Measurements from ENCODE around the gene CCDC24. TPM values are rescaled to one million over a fixed set of nuclear protein-coding genes. Genes with fewer than 3 reads are reported as not detected.

Gene CCDC24
- total RNA-seq, 1 experiment from 2014 or later: 5.2 TPM

GRCh38 chr1:44021581-44022321 lies 30.4 kb downstream of the CCDC24 start:
- Mint-ChIP-seq H3K27me3 (ENCODE audit: insufficient read depth, unreplicated experiment) (no peaks in the 10 kb centered on the region), H3K36me3 (ENCODE audit: insufficient read depth, unreplicated experiment) (peaks cover 19% of the 10 kb centered on the region), H3K9me3 (ENCODE audit: unreplicated experiment) (no peaks in the 10 kb centered on the region), H3K4me3 (ENCODE audit: unreplicated experiment) (no peak overlapping the region), H3K4me1 (ENCODE audit: low read depth, unreplicated experiment) (no peaks in the 10 kb centered on the region), H3K27ac (ENCODE audit: unreplicated experiment) (no peak overlapping the region)
- CTCF ChIA-PET: interaction anchor here (0.9 kb wide), 1 partner anchor 26 kb away, joined by 4 read pairs; no protein-coding TSS in a partner anchor
- Histone ChIP-seq H3K4me1 (no peaks in the 10 kb centered on the region), H3K4me3 (ENCODE audit: low read depth, low read length) (no peak overlapping the region), H3K9me3 (no peaks in the 10 kb centered on the region), H3K36me3 (ENCODE audit: control insufficient read depth, insufficient read depth, low read length) (no peaks in the 10 kb centered on the region), H3K27me3 (replicated peaks; ENCODE audit: control insufficient read depth, insufficient read depth, low read length) (no peaks in the 10 kb centered on the region)
- TF ChIP-seq CTCF (IDR thresholded peaks at IDR 0.05; ENCODE audit: insufficient read depth in 1 of 2, low read depth in 1 of 2, low read length in 1 of 2, severe bottlenecking in 1 of 2, unreplicated experiment in 1 of 2): no peak
- no peak for DNase-seq
- BruUV-seq (replicated peaks): no TSS peak
- POLR2A ChIA-PET: no interaction called here
- intact Hi-C loops (cut with micrococcal nuclease; ENCODE audit: unreplicated experiment): no loop called here

- CTCF ChIA-PET: no interaction called here
- POLR2A ChIA-PET: no interaction called here
- Histone ChIP-seq H3K4me3 (ENCODE audit: low read depth, low read length) (no peak overlapping the region), H3K4me1 (no peaks in the 10 kb centered on the region), H3K27me3 (replicated peaks; ENCODE audit: control insufficient read depth, insufficient read depth, low read length) (no peaks in the 10 kb centered on the region), H3K9me3 (no peaks in the 10 kb centered on the region), H3K36me3 (ENCODE audit: control insufficient read depth, insufficient read depth, low read length) (no peaks in the 10 kb centered on the region)
- H3K27ac Mint-ChIP-seq (ENCODE audit: unreplicated experiment): no peak overlapping the region
- intact Hi-C loops (cut with micrococcal nuclease; ENCODE audit: unreplicated experiment): no loop called here
- no peak for TF ChIP-seq CTCF (IDR thresholded peaks at IDR 0.05; ENCODE audit: insufficient read depth in 1 of 2, low read depth in 1 of 2, low read length in 1 of 2, severe bottlenecking in 1 of 2, unreplicated experiment in 1 of 2)
- H3K4me1 Mint-ChIP-seq (ENCODE audit: low read depth, unreplicated experiment): peaks cover 17% of the 10 kb centered on the region
- peak in 1 of 2 experiments; percentile 0 for DNase-seq
- peaks cover 12% of the 10 kb centered on the region for H3K36me3 Mint-ChIP-seq (ENCODE audit: insufficient read depth, unreplicated experiment)
- BruUV-seq (replicated peaks): no TSS peak
- no peaks in the 10 kb centered on the region for H3K27me3 Mint-ChIP-seq (ENCODE audit: insufficient read depth, unreplicated experiment)
- peaks cover 8% of the 10 kb centered on the region for H3K9me3 Mint-ChIP-seq (ENCODE audit: unreplicated experiment)
- H3K4me3 Mint-ChIP-seq (ENCODE audit: unreplicated experiment): no peak overlapping the region
These were observed 32.9 kb downstream of the CCDC24 start for GRCh38 chr1:44024031-44024902.

- no peaks in the 10 kb centered on the region for H3K4me1 ChIP-seq
- no peaks in the 10 kb centered on the region for H3K36me3 ChIP-seq (ENCODE audit: control insufficient read depth, insufficient read depth, low read length)
- Mint-ChIP-seq H3K9me3 (ENCODE audit: unreplicated experiment) (peaks cover 8% of the 10 kb centered on the region), H3K4me3 (ENCODE audit: unreplicated experiment) (no peak overlapping the region), H3K4me1 (ENCODE audit: low read depth, unreplicated experiment) (peaks cover 22% of the 10 kb centered on the region), H3K36me3 (ENCODE audit: insufficient read depth, unreplicated experiment) (peaks cover 19% of the 10 kb centered on the region), H3K27ac (ENCODE audit: unreplicated experiment) (no peak overlapping the region), H3K27me3 (ENCODE audit: insufficient read depth, unreplicated experiment) (no peaks in the 10 kb centered on the region)
- no peaks in the 10 kb centered on the region for H3K9me3 ChIP-seq
- BruUV-seq (replicated peaks): no TSS peak
- H3K4me3 ChIP-seq (ENCODE audit: low read depth, low read length): no peak overlapping the region
- no peaks in the 10 kb centered on the region for H3K27me3 ChIP-seq (replicated peaks; ENCODE audit: control insufficient read depth, insufficient read depth, low read length)
- ChIA-PET CTCF (interaction anchor here (0.7 kb wide), 1 partner anchor 145 kb away, joined by 3 read pairs; no protein-coding TSS in a partner anchor), POLR2A (no interaction called here)
- intact Hi-C loops (cut with micrococcal nuclease; ENCODE audit: unreplicated experiment): no loop called here
- DNase-seq: no peak
- TF ChIP-seq CTCF (IDR thresholded peaks at IDR 0.05; ENCODE audit: insufficient read depth in 1 of 2, low read depth in 1 of 2, low read length in 1 of 2, severe bottlenecking in 1 of 2, unreplicated experiment in 1 of 2): no peak
These were observed 33.6 kb downstream of the CCDC24 start for GRCh38 chr1:44024903-44025525.

All from Caco-2 (cell line).